Karpas-422 (cell line): ENCODE measurements around the gene ATG9B. TPM values are rescaled to one million over a fixed set of nuclear protein-coding genes. Genes with fewer than 3 reads are reported as not detected.

ENCODE experiments used
- DNase-seq: peaks from one replicate; pipeline ENCODE4 v3.0.0-alpha.2; 2015
- H2AFZ ChIP-seq: fragments of 200-600 bp; sonication (generic); 2 replicates; pipeline ENCODE4 v1.6.1; 2014; ENCODE audit warnings: antibody characterized with exemption, low read length, mixed read lengths
- H3K27ac ChIP-seq: fragments of 200-600 bp; sonication (generic); 2 replicates; pipeline ENCODE4 v1.5.1; 2014; ENCODE audit warnings: mild to moderate bottlenecking, low read length, moderate library complexity
- H3K27me3 ChIP-seq: fragments of 200-600 bp; sonication (generic); 2 replicates; pipeline ENCODE4 v1.6.1; 2014; ENCODE audit warnings: low read length, mixed read lengths
- H3K36me3 ChIP-seq: fragments of 200-600 bp; sonication (generic); 2 replicates; pipeline ENCODE4 v1.6.1; 2014; ENCODE audit warnings: low read length, mixed read lengths; ENCODE audit not compliant: insufficient read depth
- H3K4me1 ChIP-seq: fragments of 200-600 bp; sonication (generic); 2 replicates; pipeline ENCODE4 v1.6.1; 2014; ENCODE audit warnings: mild to moderate bottlenecking, low read length, mixed read lengths
- H3K4me2 ChIP-seq: fragments of 200-600 bp; sonication (generic); 2 replicates; pipeline ENCODE4 v1.6.1; 2014; ENCODE audit warnings: low read length, low read depth, mild to moderate bottlenecking; ENCODE audit not compliant: poor library complexity, severe bottlenecking
- H3K4me3 ChIP-seq: fragments of 200-600 bp; sonication (generic); 2 replicates; pipeline ENCODE4 v1.5.1; 2014; ENCODE audit warnings: mild to moderate bottlenecking, antibody characterized with exemption, low read length, mixed read lengths
- H3K79me2 ChIP-seq: fragments of 200-600 bp; sonication (generic); 2 replicates; pipeline ENCODE4 v1.6.1; 2014; ENCODE audit warnings: mild to moderate bottlenecking, low read length, mixed read lengths
- H3K9ac ChIP-seq: fragments of 200-600 bp; sonication (generic); 2 replicates; pipeline ENCODE4 v1.6.0; 2014; ENCODE audit warnings: low read length
- H3K9me2 ChIP-seq: fragments of 200-600 bp; sonication (generic), shearing (Covaris generic); replicated peaks from 2 replicates; pipeline ENCODE4 v1.6.0; 2014; ENCODE audit warnings: mild to moderate bottlenecking, low read length, moderate library complexity; ENCODE audit not compliant: insufficient read depth
- H3K9me3 ChIP-seq: fragments of 300-700, 200-600 bp; sonication (generic); 2 replicates; pipeline ENCODE4 v1.6.1; 2014; ENCODE audit warnings: low read length, mixed read lengths
- H4K20me1 ChIP-seq: fragments of 200-600 bp; sonication (generic); 2 replicates; pipeline ENCODE4 v1.6.1; 2014; ENCODE audit warnings: mild to moderate bottlenecking, antibody characterized with exemption, low read length, low read depth; ENCODE audit not compliant: insufficient read depth
- total RNA-seq: library from RNA; depleted of rRNA; stranded (reverse); fragments of >200 nt; shearing (Covaris generic); gene quantifications from 2 replicates; pipeline ENCODE4 v1.2.3, GENCODE V29; 2014; ENCODE audit warnings: low replicate concordance

Gene ATG9B
- total RNA-seq, 1 experiment from 2014 or later: 0.78 TPM

DNA sequence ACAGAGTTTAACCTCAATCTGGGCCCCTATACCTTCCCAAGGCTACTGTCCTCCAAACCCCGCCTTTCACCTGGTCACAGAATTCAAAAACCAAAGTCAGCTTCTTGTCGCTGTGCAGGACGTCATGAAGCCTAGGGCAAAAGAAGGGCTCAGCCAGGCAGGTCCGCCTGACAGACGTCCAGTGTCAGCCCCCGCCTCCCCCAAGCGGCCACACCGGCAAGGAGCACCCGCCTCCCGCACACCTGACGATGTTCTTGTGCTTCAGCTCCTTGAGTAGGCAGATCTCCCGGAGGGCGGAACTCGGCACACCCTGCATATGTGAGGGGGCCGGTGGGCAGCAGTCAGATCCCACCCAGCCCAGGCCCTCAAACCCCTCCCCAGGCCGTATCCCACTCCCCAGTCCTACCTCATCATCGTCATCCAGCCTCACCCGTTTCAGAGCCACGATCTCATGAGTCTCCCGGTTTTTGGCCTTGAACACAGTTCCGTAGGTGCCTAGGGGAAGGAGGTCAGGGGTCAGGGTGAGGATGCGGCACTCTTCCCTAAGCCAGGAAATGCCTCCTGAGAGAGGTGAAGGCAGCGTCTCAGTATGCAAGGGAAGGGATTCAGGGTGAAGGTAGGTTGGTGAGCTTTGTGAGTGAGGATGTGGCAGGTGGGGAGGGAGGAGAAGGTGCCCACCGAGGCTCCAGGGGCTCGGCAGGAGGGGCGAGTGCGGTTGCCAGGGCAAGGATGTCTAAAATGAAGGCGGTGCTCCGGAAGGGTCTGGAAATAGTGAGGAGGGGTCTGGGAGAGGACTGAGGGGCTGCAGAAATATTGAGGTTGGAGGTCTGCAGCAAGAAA, 32.6 kb upstream of the ATG9B start:
- Histone ChIP-seq H3K27ac (no peak overlapping the region), H3K9me2 (no peaks in the 10 kb centered on the region), H3K4me2 (peak overlapping the region; percentile 82), H3K4me1 (peaks cover 31% of the 10 kb centered on the region), H3K27me3 (no peaks in the 10 kb centered on the region), H3K36me3 (no peaks in the 10 kb centered on the region), H3K79me2 (peaks cover 25% of the 10 kb centered on the region), H3K4me3 (peak overlapping the region; percentile 87), H2AFZ (no peak overlapping the region), H3K9me3 (no peaks in the 10 kb centered on the region), H3K9ac (peak overlapping the region; percentile 88), H4K20me1 (0 out of 2 replicates have a peak, but pooled peaks cover 5% of the 10 kb centered on the region)
- DNase-seq: peak; percentile 46

DNA sequence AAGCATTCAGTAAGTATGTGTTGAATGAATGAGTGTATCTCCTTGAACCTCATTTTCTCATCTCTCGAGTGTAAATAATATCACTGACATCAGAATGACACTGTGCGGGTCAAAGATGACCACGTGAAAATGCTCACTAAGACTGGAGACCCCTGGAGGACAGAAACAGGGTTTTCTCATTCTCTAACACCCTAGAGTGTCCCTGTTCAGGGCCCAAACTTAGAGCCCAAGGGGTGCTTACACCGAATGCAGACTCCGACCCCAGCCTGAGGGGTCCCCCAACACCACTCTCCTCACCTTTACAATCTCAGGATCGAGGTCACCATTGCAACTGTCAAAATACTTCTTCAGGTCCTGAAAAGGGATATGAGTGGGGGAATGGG, 32.0 kb upstream of the ATG9B start:
- H3K36me3 ChIP-seq: no peaks in the 10 kb centered on the region
- 0 out of 2 replicates have a peak, but pooled peaks cover 1% of the 10 kb centered on the region for H4K20me1 ChIP-seq
- H3K27ac ChIP-seq: no peak overlapping the region
- no peak overlapping the region for H3K9ac ChIP-seq
- H3K9me2 ChIP-seq: no peaks in the 10 kb centered on the region
- H3K4me1 ChIP-seq: peaks cover 28% of the 10 kb centered on the region
- H3K79me2 ChIP-seq: peaks cover 19% of the 10 kb centered on the region
- H3K4me2 ChIP-seq: peak overlapping the region; percentile 82
- no peak overlapping the region for H3K4me3 ChIP-seq
- no peak overlapping the region for H2AFZ ChIP-seq
- H3K9me3 ChIP-seq: no peaks in the 10 kb centered on the region
- no peaks in the 10 kb centered on the region for H3K27me3 ChIP-seq
- DNase-seq: no peak

DNA sequence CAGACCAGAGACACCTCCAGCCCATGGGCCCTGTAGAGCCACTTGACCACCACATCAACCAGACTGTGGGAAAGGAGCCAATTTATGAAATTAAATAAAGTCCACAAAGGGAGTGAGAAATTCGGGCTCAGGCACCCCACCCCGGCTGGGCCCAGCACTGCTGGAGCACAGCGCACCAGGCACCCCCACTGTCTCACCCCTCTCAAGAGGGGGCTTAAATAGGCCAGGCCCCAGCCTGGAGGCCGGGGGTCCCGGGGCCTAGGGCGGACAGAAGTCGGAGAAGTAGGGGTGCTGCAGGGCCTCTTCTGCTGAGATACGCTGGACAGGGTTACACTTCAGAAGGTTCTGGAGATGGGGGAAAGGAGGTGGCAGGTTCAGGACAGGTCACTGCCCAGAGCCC, 29.5 kb upstream of the ATG9B start:
- Histone ChIP-seq H3K4me2 (no peak overlapping the region), H4K20me1 (no peaks in the 10 kb centered on the region), H2AFZ (no peak overlapping the region), H3K4me1 (peaks cover 15% of the 10 kb centered on the region), H3K9ac (no peak overlapping the region), H3K4me3 (no peak overlapping the region), H3K9me3 (no peaks in the 10 kb centered on the region), H3K27ac (no peak overlapping the region), H3K36me3 (no peaks in the 10 kb centered on the region), H3K27me3 (no peaks in the 10 kb centered on the region), H3K9me2 (no peaks in the 10 kb centered on the region), H3K79me2 (peaks cover 4% of the 10 kb centered on the region; the same call in 1 of the 2 replicates)
- DNase-seq: no peak

DNA sequence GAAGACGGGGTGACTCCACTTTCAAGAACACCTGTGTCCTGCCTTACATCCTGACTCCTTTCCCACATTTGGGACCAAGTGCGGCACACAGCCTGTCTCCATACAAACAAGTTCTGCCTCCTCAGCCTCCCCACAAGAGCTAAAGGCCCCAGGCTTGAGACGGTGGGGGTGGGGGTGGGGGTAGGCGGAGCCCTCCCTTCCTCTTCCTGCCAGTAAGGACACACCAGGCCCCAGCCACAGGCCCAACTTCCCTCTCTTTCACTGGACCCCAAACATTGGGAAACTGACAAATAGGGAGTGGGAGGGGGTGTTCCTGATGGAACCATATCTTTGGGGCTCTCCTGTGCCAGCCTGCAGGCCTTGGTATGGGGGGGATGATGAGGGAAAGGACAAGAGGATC, 28.8 kb upstream of the ATG9B start:
- no peaks in the 10 kb centered on the region for H3K9me3 ChIP-seq
- no peak overlapping the region for H3K27ac ChIP-seq
- H3K9me2 ChIP-seq: no peaks in the 10 kb centered on the region
- peaks cover 9% of the 10 kb centered on the region for H3K4me1 ChIP-seq
- H3K4me3 ChIP-seq: no peak overlapping the region
- H3K27me3 ChIP-seq: no peaks in the 10 kb centered on the region
- DNase-seq: no peak
- H4K20me1 ChIP-seq: no peaks in the 10 kb centered on the region
- H3K4me2 ChIP-seq: no peak overlapping the region
- H3K36me3 ChIP-seq: no peaks in the 10 kb centered on the region
- H3K79me2 ChIP-seq: peaks cover 4% of the 10 kb centered on the region; the same call in 1 of the 2 replicates
- no peak overlapping the region for H2AFZ ChIP-seq
- no peak overlapping the region for H3K9ac ChIP-seq

DNA sequence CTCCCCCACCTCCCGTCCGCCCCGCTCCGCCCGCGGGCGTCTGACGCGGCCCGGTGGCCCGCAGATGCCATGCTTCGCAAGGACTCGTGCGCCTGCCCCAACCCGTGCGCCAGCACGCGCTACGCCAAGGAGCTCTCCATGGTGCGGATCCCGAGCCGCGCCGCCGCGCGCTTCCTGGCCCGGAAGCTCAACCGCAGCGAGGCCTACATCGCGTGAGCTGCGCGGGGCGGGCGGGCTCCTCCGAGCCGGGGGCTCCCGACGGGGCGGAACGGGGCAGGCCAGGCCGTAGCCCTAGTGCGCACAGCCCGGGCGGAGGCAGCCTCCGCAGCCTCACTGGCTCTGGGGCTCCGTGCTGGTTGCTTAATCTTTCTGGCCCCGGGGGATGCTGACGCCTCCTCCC, 26.8 kb upstream of the ATG9B start:
- H3K4me2 ChIP-seq: no peak overlapping the region

DNA sequence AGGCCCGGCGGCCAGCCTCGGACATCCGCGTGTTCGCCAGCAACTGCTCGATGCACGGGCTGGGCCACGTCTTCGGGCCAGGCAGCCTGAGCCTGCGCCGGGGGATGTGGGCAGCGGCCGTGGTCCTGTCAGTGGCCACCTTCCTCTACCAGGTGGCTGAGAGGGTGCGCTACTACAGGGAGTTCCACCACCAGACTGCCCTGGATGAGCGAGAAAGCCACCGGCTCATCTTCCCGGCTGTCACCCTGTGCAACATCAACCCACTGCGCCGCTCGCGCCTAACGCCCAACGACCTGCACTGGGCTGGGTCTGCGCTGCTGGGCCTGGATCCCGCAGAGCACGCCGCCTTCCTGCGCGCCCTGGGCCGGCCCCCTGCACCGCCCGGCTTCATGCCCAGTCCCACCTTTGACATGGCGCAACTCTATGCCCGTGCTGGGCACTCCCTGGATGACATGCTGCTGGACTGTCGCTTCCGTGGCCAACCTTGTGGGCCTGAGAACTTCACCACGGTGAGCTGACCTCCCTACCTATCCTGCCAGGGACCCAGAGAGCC, 24.7 kb upstream of the ATG9B start:
- H3K9ac ChIP-seq: no peak overlapping the region

More for the DNA sequence above, 26.8 kb upstream of the ATG9B start:
- H3K27ac ChIP-seq: no peak overlapping the region
- no peaks in the 10 kb centered on the region for H3K4me1 ChIP-seq
- no peaks in the 10 kb centered on the region for H3K27me3 ChIP-seq
- H3K9ac ChIP-seq: no peak overlapping the region
- no peak overlapping the region for H2AFZ ChIP-seq
- H3K9me2 ChIP-seq: no peaks in the 10 kb centered on the region
- no peaks in the 10 kb centered on the region for H3K9me3 ChIP-seq
- no peaks in the 10 kb centered on the region for H4K20me1 ChIP-seq
- no peaks in the 10 kb centered on the region for H3K36me3 ChIP-seq
- H3K4me3 ChIP-seq: no peak overlapping the region
- H3K79me2 ChIP-seq: no peaks in the 10 kb centered on the region
- DNase-seq: peak; percentile 76

DNA sequence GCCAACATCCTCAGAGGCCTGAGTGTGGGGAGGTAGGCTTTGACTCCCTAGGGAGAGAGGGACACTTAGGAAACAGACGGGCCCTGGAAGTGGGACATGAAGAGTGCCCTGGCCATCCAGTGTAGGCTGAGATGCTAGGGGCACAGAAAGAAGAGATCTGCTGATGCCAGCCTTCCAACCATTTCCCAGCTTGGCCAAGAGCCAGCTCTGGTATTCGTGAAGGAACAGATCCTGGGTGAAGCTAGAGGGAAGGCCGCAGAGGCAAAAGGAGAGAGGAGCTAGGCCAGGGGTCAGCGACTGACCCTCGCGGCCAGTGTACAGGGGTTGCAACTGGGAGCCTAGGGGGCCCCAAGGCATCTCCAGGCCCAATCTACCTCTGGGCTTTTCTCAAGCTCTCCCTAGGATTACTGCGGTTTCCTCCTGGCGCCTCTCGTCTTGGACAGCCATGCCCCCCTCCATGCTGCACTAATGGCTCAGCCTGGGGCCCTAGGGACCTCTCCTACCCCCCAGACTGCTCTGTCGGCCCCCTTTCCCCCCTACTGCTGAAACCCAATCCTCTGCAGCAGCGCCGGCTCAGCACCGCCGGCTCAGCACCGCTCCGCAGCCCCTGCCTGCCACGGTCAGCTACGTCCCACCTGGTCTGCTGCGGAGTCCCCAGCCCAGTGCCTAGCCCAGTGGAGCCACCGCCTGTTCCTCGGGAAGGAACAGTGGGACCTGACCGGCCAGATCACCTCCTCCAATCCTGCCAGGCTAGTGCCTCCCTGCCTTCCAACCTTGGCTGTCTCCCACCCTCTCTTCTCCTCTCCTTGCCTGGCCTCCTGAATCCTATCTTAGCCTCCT, 23.9 kb upstream of the ATG9B start, which contains the start of gene ASIC3:
Gene ASIC3 (plus strand): TSS at position 556 of the 840 bp plus-strand sequence. CDS start 355 bp downstream, outside the sequence.
- Histone ChIP-seq H3K9ac (no peak within 1 kb of the TSS), H4K20me1 (no peaks in the 10 kb centered on the region)
- DNase-seq: no peak

More for the DNA sequence above, 24.7 kb upstream of the ATG9B start:
- Histone ChIP-seq H4K20me1 (no peaks in the 10 kb centered on the region), H3K4me3 (no peak overlapping the region), H3K27ac (no peak overlapping the region), H2AFZ (no peak overlapping the region), H3K27me3 (no peaks in the 10 kb centered on the region), H3K4me1 (no peaks in the 10 kb centered on the region), H3K36me3 (no peaks in the 10 kb centered on the region), H3K4me2 (no peak overlapping the region), H3K79me2 (no peaks in the 10 kb centered on the region), H3K9me2 (no peaks in the 10 kb centered on the region), H3K9me3 (no peaks in the 10 kb centered on the region)
- no peak for DNase-seq

More for the DNA sequence above, 23.9 kb upstream of the ATG9B start, which contains the start of gene ASIC3:
- Histone ChIP-seq H3K4me1 (no peaks in the 10 kb centered on the region), H3K27me3 (no peaks in the 10 kb centered on the region), H2AFZ (no peak within 1 kb of the TSS), H3K79me2 (no peaks in the 10 kb centered on the region), H3K4me2 (no peak within 1 kb of the TSS), H3K4me3 (no peak within 1 kb of the TSS), H3K27ac (no peak within 1 kb of the TSS), H3K9me3 (no peaks in the 10 kb centered on the region), H3K9me2 (no peaks in the 10 kb centered on the region), H3K36me3 (no peaks in the 10 kb centered on the region)
